Adrenal gland (tissue), 12 donors: ENCODE results near the gene CHPF2. TPM values are rescaled to one million over a fixed set of nuclear protein-coding genes. Genes with fewer than 3 reads are reported as not detected.

ENCODE experiments used
- DNase-seq, 7 donors: peaks; one replicate each; pipeline ENCODE4 v3.0.0-alpha.2; 2019 to 2020
- H3K27ac ChIP-seq, 5 donors: fragments of 200-600 bp; sonication (generic) in 4 of 5; 1 replicate in 3 of 5; 2 replicates in 2 of 5; pipeline versions ENCODE4 v1.5.1 to v1.8.0; 2016 to 2020; ENCODE audit warnings: mild to moderate bottlenecking in 1 of 5
- H3K27me3 ChIP-seq: fragments of 200-600 bp; 2 replicates; pipeline ENCODE4 v1.8.0; 2021
- H3K36me3 ChIP-seq, 2 donors: fragments of 200-600 bp; replicated peaks in 1 of 2; 1 replicate in 1 of 2; 2 replicates in 1 of 2; pipeline versions ENCODE4 v1.5.1 to v1.8.0; 2018 to 2022
- H3K4me1 ChIP-seq, 2 donors: fragments of 200-600 bp; replicated peaks in 1 of 2; 1 replicate in 1 of 2; 2 replicates in 1 of 2; pipeline versions ENCODE4 v1.5.1 to v1.8.0; 2018 to 2021
- H3K4me3 ChIP-seq, 4 donors: fragments of 200-600 bp; sonication (generic) in 3 of 4; one replicate each; pipeline ENCODE4 v1.5.1; 2016 to 2018
- H3K9me3 ChIP-seq, 3 donors: fragments of 200-600 bp; sonication (generic) in 1 of 3; replicated peaks in 1 of 3; 1 replicate in 2 of 3; 2 replicates in 1 of 3; pipeline versions ENCODE4 v1.5.1 to v1.8.0; 2016 to 2021
- CTCF ChIP-seq, 6 experiments: fragments of 450-650 bp in 4 of 6; fragments of 200-600 bp in 2 of 6; sonication (generic) in 1 of 6; IDR thresholded peaks; 1 replicate in 5 of 6; 2 replicates in 1 of 6; pipeline versions ENCODE4 v1.5.1 to v1.8.0; 2016 to 2021; ENCODE audit warnings: antibody characterized with exemption in 6 of 6, mild to moderate bottlenecking in 2 of 6, moderate library complexity in 1 of 6
- POLR2A ChIP-seq, 2 donors: fragments of 450-650 bp; IDR thresholded peaks; one replicate each; pipeline ENCODE4 v1.6.1; 2017; ENCODE audit warnings: antibody characterized with exemption in 2 of 2, mild to moderate bottlenecking in 2 of 2, moderate library complexity in 1 of 2
- WGBS, 4 donors: extraction: QIAGEN DNeasy Blood & Tissue Kit in 2 of 4; methylation state at CpG; one replicate each; pipeline versions ENCODE4 v1.1.5 to v1.1.7; 2013 to 2017; 5-methylcytosine and 5-hydroxymethylcytosine counted together
- intact Hi-C, 2 donors: fragments of 100-400 bp; cut with DNase I; formaldehyde crosslinking; loops; one replicate each; pipeline versions ENCODE4 v1.14.1 to v1.15.0; 2022 to 2023
- polyA plus RNA-seq, 3 donors: library from polyadenylated mRNA; stranded (reverse); fragments of 200-250 nt in 2 of 3; fragments of 350-450 nt in 1 of 3; fragmentation: Illumina TruSeq in 1 of 3; extraction: RNeasy Lipid Tissue Mini Kit (QIAGEN cat#74804) in 1 of 3; gene quantifications; one replicate each; pipeline ENCODE4 v1.2.3, GENCODE V29; 2013 to 2014
- total RNA-seq, 9 donors: library from RNA; depleted of rRNA in 4 of 9; stranded (reverse); fragments of >200 nt in 4 of 9; fragments of 120-200 nt in 1 of 9; fragmentation: NEBNext Ultra II Directional in 1 of 9; extraction: Animal tissue kit (Norgen Biotek cat#: 25700) in 1 of 9; gene quantifications; one replicate each; pipeline versions ENCODE4 v1.1.0 to v1.2.4, GENCODE V29; 2013 to 2023
- donor health status: healthy with polysubstance abuse.
- donor health status: Bipolar disorder and iron deficiency.
- donor health status: DM: yes; HTN: yes; CAD: no.
- donor health status: DM: no; HTN: no; CAD: no.
- donor health status: DM: no; HTN: no; CAD: no.
- donor health status: DM: yes; HTN: yes; CAD: no.

The CHPF2 gene
- total and polyA plus RNA-seq, 12 donors = 15.8 to 87.8 (median 60.6) TPM

GRCh38 chr7:151252561-151252835, 20.2 kb downstream of the CHPF2 start:
- Histone ChIP-seq H3K9me3 (no peaks in the 10 kb centered on the region), H3K36me3 (no peaks in the 10 kb centered on the region), H3K27me3 (no peaks in the 10 kb centered on the region), H3K4me1 (peaks cover 41% of the 10 kb centered on the region in 2 donors), H3K4me3 (peak overlapping the region in 2 of 4 donors; percentile 30 to 80), H3K27ac (peak overlapping the region in 4 of 5 donors; percentile 63 to 99 (median 87))
- WGBS, 4 donors = 12 to 48% (median 14%) methylated on average over 4 to 9 of the region's 9 CpGs
- TF ChIP-seq CTCF (IDR thresholded peaks at IDR 0.05) (no peak), POLR2A (IDR thresholded peaks at IDR 0.05) (no peak)
- intact Hi-C loops = no loop called here
- peak in 1 of 7 donors; percentile 39 for DNase-seq

GRCh38 chr7:151252961-151253711, 20.9 kb downstream of the CHPF2 start:
- Histone ChIP-seq H3K4me3 (peak overlapping the region in 1 of 4 donors; percentile 80), H3K9me3 (no peaks in the 10 kb centered on the region), H3K27ac (peak overlapping the region in 3 of 5 donors; percentile 78 to 94 (median 80)), H3K27me3 (no peaks in the 10 kb centered on the region), H3K36me3 (no peaks in the 10 kb centered on the region), H3K4me1 (peaks cover 36 to 38% of the 10 kb centered on the region in 2 donors)
- no peak for TF ChIP-seq CTCF (IDR thresholded peaks at IDR 0.05)
- TF ChIP-seq POLR2A (IDR thresholded peaks at IDR 0.05) = no peak
- intact Hi-C loops = no loop called here
- DNase-seq = peak in 1 of 7 donors; percentile 21
- 53 to 65% (median 57%) methylated on average over 14 to 17 of the region's 17 CpGs for WGBS, 4 donors

GRCh38 chr7:151254316-151254715, 22.0 kb downstream of the CHPF2 start:
- Histone ChIP-seq H3K4me1 (peaks cover 32 to 33% of the 10 kb centered on the region in 2 donors), H3K4me3 (no peak overlapping the region), H3K36me3 (no peaks in the 10 kb centered on the region), H3K27ac (no peak overlapping the region), H3K9me3 (no peaks in the 10 kb centered on the region), H3K27me3 (no peaks in the 10 kb centered on the region)
- intact Hi-C loops = no loop called here
- 30 to 82% (median 79%) methylated on average over 1 to 7 of the region's 7 CpGs for WGBS, 4 donors
- DNase-seq = peak in 1 of 7 donors; percentile 18
- TF ChIP-seq CTCF (IDR thresholded peaks at IDR 0.05) (no peak), POLR2A (IDR thresholded peaks at IDR 0.05) (no peak)

GRCh38 chr7:151254851-151255250, 22.6 kb downstream of the CHPF2 start:
- intact Hi-C loops = no loop called here
- Histone ChIP-seq H3K36me3 (no peaks in the 10 kb centered on the region), H3K9me3 (no peaks in the 10 kb centered on the region), H3K27ac (no peak overlapping the region), H3K27me3 (no peaks in the 10 kb centered on the region), H3K4me3 (no peak overlapping the region), H3K4me1 (peaks cover 26 to 29% of the 10 kb centered on the region in 2 donors)
- 72 to 87% (median 83%) methylated on average over 5 to 11 of the region's 11 CpGs for WGBS, 4 donors
- TF ChIP-seq CTCF (IDR thresholded peaks at IDR 0.05) = no peak
- peak in 1 of 7 donors; percentile 16 for DNase-seq
